ENCODE results near the gene EFCAB11.

GRCh38 chr14:89889626-89890025, 64.9 kb downstream of the EFCAB11 start:
- TF ChIP-seq CTCF (IDR thresholded peaks at IDR 0.05) = no peak
- TF ChIP-seq POLR2A (IDR thresholded peaks at IDR 0.05) = no peak
- TF ChIP-seq POLR2AphosphoS5 (IDR thresholded peaks at IDR 0.05) = no peak

Measured in breast epithelium (tissue), 3 donors.